ENCODE data around the gene ZGRF1. TPM values are rescaled to one million over a fixed set of nuclear protein-coding genes. Genes with fewer than 3 reads are reported as not detected.
"Not testable (repeated sequence)": the region's sequence is repeated elsewhere in the genome, so short reads cannot be mapped to it uniquely, and the experiment has no call there.

Gene ZGRF1
- total RNA-seq, 1 donor from 2014 or later = 31.8 TPM

DNA sequence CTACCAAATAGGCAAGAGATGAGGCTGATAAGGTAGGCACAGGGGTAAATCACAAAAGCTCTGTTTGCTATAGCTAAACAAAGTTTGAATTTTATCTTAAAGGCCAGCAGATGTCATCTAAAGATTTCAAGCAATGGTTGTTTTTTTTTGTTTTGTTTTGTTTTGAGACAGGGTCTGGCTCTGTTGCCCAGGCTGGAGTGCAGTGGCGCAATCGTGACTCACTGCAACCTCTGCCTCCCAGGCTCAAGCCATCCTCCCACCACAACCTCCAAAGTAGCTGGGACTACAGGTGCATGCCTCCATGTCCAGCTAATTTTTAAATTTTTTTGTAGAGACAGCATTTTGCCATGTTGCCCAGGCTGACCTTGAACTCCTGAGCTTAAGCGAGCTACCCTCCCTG, 77.7 kb downstream of the ZGRF1 start:
- DNase-seq (ENCODE audit: low spot score in 2 of 2) (no peak), FAIRE-seq (no peak)

DNA sequence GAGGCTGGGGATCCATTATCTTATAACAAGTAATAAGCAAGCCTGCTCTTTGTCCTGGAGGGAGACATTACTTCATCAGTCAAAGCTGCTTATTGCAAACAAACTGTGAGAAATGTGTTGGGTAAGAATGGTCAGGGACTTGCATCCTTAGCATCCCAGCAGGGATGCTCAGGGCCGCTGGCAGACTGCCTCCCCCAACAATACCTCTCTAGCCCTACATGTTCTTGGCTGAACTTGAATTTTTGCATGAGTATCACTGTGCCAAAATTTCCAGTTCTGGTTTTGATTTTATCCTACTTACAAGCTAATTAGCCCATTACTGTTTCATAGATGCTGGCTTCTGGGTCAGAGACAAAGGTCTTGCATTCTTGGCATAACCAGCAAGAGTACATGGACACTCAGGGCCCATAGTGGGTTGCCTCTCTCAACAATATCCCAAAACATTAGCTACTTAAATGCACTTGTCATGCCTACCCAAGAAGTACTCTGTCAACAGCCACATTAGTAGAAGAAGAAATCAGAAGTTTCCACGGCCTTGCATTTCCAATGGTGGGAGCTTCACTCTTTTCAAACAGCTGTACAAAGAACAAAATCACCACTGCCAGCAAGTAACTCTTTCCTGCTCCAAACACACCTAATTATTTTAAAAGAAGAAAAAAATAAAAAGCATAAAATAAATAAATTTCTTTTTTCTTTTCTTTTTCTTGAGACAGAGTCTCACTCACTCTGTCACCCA, 78.9 kb downstream of the ZGRF1 start:
- no peak for FAIRE-seq
- no peak for DNase-seq (ENCODE audit: low spot score in 2 of 2)

DNA sequence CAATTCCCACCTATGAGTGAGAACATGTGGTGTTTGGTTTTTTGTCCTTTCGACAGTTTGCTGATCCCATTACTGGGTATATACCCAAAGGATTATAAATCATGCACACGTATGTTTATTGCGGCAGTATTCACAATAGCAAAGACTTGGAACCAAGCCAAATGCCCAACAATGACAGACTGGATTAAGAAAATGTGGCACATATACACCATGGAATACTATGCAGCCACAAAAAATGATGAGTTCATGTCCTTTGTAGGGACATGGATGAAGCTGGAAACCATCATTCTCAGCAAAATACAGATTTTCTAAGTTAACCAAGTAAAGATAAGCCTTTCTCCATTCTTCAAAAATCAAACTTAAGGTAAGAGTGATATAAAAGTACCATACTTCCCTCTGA, 82.4 kb downstream of the ZGRF1 start:
- FAIRE-seq = not testable (repeated sequence)

DNA sequence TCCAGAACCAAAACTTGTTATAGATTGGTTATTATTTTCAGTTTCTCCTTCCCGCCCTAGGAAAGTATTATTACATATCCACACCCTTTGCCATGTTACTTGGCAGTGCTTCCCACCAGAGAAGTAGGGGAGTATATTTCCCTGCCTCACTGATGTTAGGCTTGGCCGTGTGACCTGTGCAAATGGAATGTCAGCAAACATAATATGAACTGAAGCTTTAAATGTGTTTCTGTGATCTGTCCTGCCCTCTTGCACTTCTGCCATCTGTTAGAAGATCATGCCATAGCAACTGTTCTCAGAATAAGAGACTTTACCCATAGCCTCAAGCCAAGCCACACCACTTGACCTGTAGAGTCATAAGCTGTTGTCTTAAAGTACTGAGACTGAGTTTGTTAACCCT, 84.0 kb downstream of the ZGRF1 start:
- DNase-seq (ENCODE audit: low spot score in 2 of 2) (no peak), FAIRE-seq (no peak)

More for the DNA sequence above, 82.4 kb downstream of the ZGRF1 start:
- DNase-seq (ENCODE audit: low spot score in 2 of 2) = not testable (repeated sequence)

DNA sequence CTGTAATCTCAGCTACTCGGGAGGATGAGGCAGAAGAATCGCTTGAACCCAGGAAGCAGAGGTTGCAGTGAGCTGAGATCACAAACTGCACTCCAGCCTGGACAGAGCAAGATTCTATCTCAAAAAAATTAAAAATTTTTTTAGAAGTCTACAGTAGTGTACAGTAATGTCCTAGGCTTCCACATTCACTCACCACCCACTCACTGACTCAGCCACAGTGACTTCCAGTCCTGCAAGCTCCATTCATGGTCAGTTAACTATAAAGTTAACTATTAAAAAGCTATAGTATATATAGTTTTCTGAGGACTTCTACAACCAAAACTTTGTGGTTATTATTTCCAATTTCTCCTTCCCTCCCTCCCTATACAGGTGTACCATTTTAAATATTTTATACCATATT, 86.0 kb downstream of the ZGRF1 start:
- FAIRE-seq = no peak
- no peak for DNase-seq (ENCODE audit: low spot score in 2 of 2)

DNA sequence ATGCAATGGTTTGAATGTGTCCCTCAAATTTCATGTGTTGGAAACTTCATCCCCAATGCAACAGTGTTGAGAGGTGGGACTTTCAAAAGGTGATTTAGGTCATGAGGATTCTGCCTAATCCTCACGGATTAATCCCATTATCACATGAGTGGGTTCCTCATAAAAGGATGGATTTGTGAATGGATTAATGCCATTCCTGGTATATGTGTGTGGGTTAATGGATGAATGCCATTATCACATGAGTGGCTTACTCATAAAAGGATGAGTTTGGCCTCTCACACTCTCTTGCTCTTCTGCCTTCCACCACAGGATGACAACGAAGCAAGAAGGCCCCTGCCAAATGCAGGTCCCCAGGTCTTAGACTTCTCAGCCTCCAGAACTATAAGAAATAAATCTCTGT, 90.2 kb downstream of the ZGRF1 start:
- DNase-seq (ENCODE audit: low spot score in 2 of 2) (no peak), FAIRE-seq (no peak)

DNA sequence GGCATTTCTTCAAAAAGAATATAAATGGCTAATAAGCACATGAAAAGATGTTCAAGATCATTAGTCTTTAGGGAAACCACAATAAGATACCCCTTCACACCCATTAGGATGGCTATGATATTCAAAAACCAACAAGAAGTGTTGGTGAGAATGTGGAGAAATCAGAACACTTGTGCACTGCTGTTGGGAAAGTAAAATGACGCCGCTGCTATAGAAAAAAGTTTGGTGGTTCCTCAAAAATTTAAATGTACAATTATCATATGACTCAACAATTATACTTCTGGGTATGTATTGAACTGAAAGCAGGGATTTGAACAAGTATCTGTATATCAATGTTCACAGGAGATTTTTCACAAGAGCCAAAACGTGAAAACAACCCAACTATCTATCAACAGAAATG, 91.4 kb downstream of the ZGRF1 start:
- FAIRE-seq (no peak), DNase-seq (ENCODE audit: low spot score in 2 of 2) (no peak)

DNA sequence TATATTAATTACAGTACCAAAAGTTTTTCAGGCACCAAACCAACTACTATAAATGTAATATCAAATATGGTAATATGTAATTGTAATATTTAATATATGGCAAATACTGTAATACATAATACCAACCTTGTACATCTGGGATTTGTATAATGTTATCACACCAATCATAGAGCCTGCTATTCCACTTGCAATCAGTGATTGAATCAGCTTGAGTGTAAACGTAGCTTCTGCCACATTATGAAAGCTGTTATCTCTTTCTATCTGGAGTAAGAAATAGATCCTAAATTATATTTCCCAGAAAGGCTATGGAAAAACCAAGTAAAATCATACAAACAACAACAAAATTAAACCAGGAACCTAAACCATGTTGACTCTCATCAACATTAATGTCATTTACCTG, 96.0 kb downstream of the ZGRF1 start:
- FAIRE-seq (no peak), DNase-seq (ENCODE audit: low spot score in 2 of 2) (no peak)

DNA sequence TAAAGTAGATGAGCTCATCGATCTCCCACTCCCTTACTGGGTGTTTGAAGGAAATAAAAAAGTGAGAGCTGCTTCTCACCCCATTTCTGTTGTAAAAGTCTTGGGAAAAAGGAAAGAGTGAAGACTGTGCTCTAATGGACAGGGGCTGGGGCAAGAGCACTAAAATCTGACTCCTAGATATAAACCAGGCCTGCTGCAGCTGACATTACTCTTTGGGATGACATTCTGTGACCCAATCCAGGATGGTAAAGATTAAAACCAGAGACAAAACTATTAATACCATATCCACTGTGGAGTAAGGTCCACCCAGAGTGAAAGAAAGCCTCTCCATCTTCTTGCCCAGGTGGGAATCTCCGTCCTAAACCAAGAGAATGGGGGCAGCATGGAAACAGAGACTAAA, 100.6 kb downstream of the ZGRF1 start:
- no peak for FAIRE-seq
- no peak for DNase-seq (ENCODE audit: low spot score in 2 of 2)

DNA sequence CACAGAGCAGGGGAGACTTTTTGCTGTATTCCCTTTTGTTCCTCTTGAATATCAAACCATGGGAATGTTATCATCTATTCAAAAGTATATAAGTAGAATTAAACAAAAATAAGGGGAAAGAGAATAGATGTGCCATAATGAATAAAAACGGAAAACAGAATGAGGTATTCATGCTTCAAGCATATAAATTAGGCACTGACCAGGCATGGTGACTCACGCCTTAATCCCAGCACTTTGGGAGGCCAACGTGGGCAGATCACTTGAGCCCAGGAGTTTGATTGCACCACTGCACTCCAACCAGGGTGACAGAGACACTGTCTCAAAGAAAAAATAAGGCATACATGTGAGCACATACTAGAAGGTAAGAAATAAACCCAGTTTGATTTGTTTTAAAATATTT, 104.4 kb downstream of the ZGRF1 start:
- no peak for FAIRE-seq
- no peak for DNase-seq (ENCODE audit: low spot score in 2 of 2)

DNA sequence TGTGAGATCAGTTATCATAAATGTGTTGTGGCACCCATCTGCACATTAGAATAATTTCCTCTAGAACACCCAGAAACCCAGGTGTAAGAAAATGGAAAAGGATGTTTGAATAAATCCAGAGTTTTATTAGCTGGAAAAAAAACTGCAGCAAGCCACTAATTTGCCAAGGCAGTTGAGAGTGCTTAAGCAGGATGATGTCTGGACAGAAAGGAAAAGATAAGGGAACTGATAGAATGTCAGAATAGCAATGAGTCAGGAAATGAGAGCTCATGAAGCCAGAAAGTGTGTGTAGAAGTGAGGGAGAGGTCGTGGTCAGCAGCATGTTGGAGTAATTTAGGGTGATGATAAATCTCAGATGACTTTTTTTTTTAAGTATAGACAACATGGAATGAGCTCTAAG, 105.6 kb downstream of the ZGRF1 start:
- no peak for DNase-seq (ENCODE audit: low spot score in 2 of 2)
- no peak for FAIRE-seq

DNA sequence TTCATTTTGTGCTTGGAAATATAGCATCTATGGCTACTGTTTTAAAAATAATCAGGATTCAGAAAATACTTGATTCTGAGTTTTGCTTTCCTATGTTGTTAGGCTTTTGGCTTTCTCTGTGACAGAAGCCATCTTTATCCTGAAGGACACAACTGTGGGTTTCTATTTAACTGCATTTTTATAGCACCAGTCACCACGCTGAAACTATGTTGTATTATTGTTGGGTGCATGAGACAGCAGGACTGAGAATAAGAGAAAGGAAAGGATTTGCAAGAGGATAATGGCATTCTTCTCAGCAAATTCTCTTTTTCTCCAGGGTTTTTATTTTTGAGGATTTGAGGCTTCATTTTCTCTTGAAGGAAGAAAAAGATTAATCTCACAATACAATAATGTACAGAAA, 110.6 kb downstream of the ZGRF1 start:
- DNase-seq (ENCODE audit: low spot score in 2 of 2) = no peak
- no peak for FAIRE-seq

DNA sequence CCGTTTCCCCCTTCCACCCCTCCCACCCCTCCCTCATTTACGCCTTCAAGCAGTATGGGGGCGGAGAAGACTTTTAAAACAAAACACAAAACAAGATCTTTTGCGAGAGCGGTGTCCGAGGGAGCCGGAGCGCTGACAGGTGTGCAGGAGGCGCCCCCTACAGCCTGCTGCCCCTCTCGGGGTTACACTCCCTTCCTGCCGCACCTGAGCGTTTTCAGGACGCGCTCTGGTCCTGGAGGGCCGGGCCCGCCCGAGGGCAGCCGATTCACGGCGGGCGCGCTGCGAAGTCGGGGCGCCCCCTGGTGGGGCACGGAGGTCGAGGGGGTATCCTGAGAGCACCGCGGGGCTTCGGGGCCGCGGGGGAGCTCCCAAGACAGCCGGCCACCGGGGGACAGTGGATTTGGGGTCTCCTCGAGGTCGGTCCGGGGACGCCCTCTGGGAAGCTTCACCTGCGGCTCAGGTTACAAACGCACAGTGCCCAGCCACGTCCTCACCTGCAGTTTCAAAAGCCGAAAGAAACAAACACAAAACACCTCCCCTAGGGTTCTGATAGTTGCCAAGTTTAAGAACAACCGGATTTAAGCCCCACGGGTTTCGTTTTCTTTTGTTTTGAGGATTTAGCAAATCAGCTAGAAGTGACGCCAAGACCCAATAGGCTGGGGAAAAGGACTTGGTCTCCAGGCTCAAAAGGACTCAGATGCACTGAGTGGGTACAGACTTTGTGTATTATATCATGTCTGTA, 112.8 kb downstream of the ZGRF1 start:
- FAIRE-seq = no peak
- DNase-seq (ENCODE audit: low spot score in 2 of 2) = peak in 1 of 2 donors; percentile 50

DNA sequence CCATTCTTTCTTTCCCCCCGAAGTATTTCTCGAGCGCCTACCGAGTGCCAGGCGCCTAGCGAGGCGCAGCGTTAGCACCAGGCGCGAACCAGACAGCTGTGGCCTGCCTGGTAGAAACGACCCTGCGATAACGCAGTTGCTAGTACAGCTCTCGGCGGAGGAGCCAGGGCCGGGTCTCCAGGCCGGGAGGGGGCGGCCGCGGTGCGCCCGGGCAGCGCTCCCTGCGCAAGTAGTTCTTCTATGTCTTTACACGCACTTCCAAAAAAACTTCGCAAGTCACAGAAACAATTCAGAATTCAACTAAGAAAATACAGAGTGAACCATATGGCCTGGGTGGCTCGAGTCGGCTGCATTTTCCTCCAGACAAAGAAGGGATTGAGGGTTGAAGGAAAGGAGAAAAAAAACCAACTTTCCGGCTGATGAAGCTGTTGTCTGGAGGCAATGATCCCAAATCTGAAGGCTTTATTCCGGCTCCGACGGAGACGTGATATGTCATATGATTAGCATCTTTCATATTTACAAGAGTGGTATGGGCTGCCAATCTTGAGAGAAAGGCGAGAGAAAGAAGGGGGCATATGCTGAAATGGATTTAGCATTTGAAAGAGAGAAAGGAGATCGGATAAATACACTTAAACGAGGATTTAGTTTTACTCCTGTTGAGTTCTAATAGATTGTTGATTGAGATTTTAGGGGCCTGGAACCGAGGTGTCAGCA, 113.5 kb downstream of the ZGRF1 start:
- no peak for FAIRE-seq
- peak in 1 of 2 donors; percentile 23 for DNase-seq (ENCODE audit: low spot score in 2 of 2)

DNA sequence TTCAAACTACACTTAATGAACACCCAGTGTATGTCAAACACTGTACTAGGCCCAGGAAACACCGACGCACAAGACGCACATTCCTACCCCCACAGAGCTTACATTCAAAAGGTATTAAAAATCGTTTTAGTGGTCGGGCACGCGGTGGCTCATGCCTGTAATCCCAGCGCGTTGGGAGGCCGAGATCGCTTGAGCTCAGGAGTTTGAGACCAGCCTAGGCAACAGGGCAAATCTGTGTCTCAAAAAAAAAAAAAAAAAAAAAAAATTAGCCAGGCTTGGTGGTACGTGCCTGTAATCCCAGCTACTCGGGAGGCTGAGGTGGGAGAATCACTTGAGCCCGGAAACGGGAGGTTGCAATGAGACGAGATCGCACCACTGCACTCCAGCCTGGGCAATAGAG, 114.3 kb downstream of the ZGRF1 start:
- peak in 1 of 2 donors; percentile 5 for DNase-seq (ENCODE audit: low spot score in 2 of 2)
- FAIRE-seq = not testable (repeated sequence)

DNA sequence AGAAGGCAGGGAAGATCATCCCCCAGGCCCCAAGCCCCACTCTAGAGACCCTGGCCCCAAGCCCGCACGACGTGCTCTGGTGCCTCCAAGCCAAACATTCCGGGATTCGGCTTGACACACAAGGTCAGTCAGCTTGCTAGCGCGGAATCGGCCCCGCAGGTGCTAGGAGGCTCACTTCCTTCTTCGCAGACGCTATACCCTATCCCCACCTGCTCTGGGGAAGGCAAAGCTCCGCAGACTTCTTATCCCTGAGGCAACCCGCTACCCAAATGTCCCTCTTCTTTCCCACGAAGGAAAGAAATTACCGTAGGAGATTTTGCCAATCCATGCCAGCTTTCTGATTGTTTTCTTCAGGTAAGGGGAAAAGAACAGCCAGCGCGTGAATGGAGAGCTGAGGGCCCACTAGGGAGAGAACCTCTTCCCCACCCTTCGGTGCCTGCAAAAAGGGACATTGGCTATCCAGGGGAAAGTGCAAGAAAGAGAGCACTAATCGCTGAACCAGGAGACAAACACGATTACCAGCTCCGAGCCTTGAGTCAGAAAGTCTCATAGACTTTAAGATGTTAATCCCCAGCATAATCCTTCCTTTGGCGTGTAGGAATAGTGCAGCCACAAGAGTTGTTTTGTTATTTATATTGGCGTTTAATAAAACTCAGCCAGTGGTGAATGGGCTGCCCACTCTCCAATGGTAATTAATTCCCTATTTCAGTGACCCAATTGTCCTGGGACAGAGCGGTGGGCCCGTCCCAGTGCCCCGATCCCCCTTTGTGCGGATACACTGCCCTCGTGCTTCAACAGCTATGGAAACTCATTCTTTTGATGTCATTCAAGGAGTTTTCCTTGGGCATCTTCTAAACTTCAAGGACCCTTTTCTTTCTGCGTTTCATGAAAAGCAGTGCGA, 115.3 kb downstream of the ZGRF1 start:
- DNase-seq (ENCODE audit: low spot score in 2 of 2) = peak in 1 of 2 donors; percentile 9

DNA sequence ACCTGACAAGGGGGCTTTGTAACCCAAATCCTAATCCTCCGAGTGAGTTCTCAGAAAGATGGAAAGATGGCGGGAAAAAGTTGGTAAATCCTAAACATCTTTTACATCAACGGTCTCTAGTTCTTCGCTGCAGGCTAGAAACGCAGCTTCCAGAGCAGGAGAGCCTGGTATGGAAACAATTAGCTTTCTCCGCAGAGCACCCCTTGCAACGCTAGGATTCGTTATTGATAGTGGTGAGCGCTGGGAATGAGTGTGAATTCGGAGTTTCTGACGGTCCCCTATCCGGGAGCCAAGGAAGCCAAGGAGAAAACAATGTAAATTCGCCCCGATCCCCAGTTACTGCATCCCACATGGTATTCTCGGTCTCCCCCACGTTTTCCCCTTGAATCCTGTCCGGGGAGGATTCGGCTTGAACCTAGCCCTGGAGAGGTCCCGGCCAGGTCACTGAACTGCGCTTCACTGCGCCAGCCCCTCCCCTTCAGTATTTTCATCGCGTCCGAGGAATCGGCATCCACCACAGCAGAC, 116.0 kb downstream of the ZGRF1 start:
- no peak for DNase-seq (ENCODE audit: low spot score in 2 of 2)
- FAIRE-seq = no peak

More for the DNA sequence above, 115.3 kb downstream of the ZGRF1 start:
- no peak for FAIRE-seq

DNA sequence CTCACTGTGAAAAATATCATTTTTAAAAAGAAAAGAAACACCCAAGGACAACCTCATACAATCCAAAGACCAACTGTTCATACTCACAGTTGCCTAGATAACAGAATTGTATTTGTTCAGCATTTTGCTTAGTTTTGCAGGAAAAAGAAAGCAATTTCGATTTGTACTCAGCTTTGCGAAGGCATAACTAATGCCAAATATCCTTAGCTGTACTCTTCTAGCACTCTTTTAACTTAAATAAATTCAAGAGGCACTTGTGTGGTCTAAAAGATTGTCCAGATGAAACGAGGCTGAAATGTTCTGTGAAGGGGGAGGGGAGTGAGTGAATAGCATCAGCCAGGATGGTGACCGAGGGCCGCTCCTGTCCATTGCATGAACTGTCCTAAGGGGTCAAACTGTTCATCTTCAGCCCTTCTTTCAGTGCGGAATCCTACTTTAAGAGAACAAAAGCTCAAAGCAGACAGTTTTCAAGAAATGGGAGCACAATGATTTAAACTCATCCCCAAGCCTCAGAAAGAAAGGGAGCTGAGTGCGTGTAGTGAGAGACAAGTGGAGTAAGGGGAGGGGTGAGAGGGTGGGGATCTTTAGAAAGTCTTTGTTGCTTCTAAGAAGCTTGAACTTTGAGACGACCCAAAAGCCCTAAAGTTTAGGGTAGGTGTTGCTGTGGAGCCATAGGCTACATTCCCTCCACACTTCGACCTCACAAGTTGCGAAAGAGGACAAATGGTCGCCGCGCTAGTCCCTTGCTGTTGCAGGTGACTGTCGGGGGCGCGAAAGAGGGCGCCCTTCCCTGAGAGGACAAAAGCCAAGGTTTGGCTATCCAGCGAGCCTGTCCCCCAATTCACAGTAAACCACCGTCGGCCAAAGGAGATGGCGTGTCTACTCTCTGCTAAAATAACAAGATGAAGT, 116.8 kb downstream of the ZGRF1 start:
- FAIRE-seq (no peak), DNase-seq (ENCODE audit: low spot score in 2 of 2) (peak in 1 of 2 donors; percentile 5)

DNA sequence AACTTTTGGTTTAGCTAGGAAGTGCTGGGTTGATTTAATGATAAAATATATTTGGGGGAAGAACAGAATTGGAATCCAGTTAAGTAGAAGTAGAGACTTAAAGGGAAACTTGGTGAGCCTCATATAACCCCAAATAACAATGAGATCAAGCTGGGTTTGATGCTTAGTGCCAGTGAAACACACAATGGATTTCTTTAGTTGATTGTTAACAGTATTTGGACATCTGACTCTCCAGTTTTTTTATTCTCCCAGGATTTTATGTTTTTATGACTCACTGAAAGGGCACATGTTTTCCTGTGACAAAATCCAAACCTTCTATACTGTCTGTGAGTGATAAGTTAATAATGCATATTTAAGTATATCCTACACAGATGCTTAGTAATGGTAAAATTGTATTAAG, 118.0 kb downstream of the ZGRF1 start:
- FAIRE-seq (no peak), DNase-seq (ENCODE audit: low spot score in 2 of 2) (peak in 1 of 2 donors; percentile 22)

Data from frontal cortex (tissue), 4 donors.